OCI-LY1 (cell line): Measurements from ENCODE around the gene ZNF74.
"Not testable (repeated sequence)": the region's sequence is repeated elsewhere in the genome, so short reads cannot be mapped to it uniquely, and the experiment has no call there.

Experiments
- H2AFZ ChIP-seq: fragments of 200-600 bp; sonication (generic), shearing (Covaris generic); 2 replicates; pipeline ENCODE4 v1.6.0; 2014; ENCODE audit warnings: antibody characterized with exemption, mild to moderate bottlenecking, low read length
- H3F3A ChIP-seq: fragments of 200-600 bp; sonication (generic), shearing (Covaris generic); 2 replicates; pipeline ENCODE4 v1.6.0; 2014; ENCODE audit warnings: mild to moderate bottlenecking, antibody characterized with exemption, low read length, moderate library complexity; ENCODE audit not compliant: insufficient read depth
- H3K27ac ChIP-seq: fragments of 200-600 bp; sonication (generic); 2 replicates; pipeline ENCODE4 v1.5.1; 2014; ENCODE audit warnings: low read length, mixed run types, mild to moderate bottlenecking, low read depth; ENCODE audit not compliant: poor library complexity, severe bottlenecking
- H3K27me3 ChIP-seq: fragments of 200-600 bp; sonication (generic); 2 replicates; pipeline ENCODE4 v1.6.0; 2014; ENCODE audit warnings: antibody characterized with exemption, mild to moderate bottlenecking, low read length, moderate library complexity; ENCODE audit not compliant: insufficient read depth
- H3K36me3 ChIP-seq: fragments of 200-600 bp; sonication (generic); 2 replicates; pipeline ENCODE4 v1.6.1; 2014; ENCODE audit warnings: mild to moderate bottlenecking, antibody characterized with exemption, low read length, moderate library complexity, mixed read lengths; ENCODE audit not compliant: insufficient read depth
- H3K4me1 ChIP-seq: fragments of 200-600 bp; sonication (generic); 2 replicates; pipeline ENCODE4 v1.5.1; 2014; ENCODE audit warnings: mild to moderate bottlenecking, low read length, moderate library complexity; ENCODE audit not compliant: insufficient read depth, severe bottlenecking
- H3K4me2 ChIP-seq: fragments of 200-600 bp; sonication (generic), shearing (Covaris generic); 2 replicates; pipeline ENCODE4 v1.6.1; 2014; ENCODE audit warnings: low read length
- H3K4me3 ChIP-seq: fragments of 200-600 bp; sonication (generic); 2 replicates; pipeline ENCODE4 v1.5.1; 2014; ENCODE audit warnings: low read length, low read depth, mild to moderate bottlenecking, mixed read lengths; ENCODE audit not compliant: poor library complexity, severe bottlenecking
- H3K79me2 ChIP-seq: fragments of 200-600 bp; shearing (Covaris generic); 2 replicates; pipeline ENCODE4 v1.6.1; 2016; ENCODE audit warnings: mixed run types, low read length, mixed read lengths; ENCODE audit not compliant: insufficient read depth
- H3K9ac ChIP-seq: fragments of 200-600 bp; sonication (generic), shearing (Covaris generic); 2 replicates; pipeline ENCODE4 v1.6.1; 2014; ENCODE audit warnings: mild to moderate bottlenecking, low read length, mixed read lengths
- H3K9me2 ChIP-seq: fragments of 200-600 bp; sonication (generic), shearing (Covaris generic); 2 replicates; pipeline ENCODE4 v1.6.1; 2014; ENCODE audit warnings: low read depth, mild to moderate bottlenecking, low read length, mixed read lengths
- H3K9me3 ChIP-seq: fragments of 200-600 bp; shearing (Covaris generic); 2 replicates; pipeline ENCODE4 v1.6.1; 2014; ENCODE audit warnings: low read length, mixed read lengths
- H4K20me1 ChIP-seq: fragments of 200-600 bp; sonication (generic), shearing (Covaris generic); 2 replicates; pipeline ENCODE4 v1.6.0; 2016; ENCODE audit warnings: mild to moderate bottlenecking, low read length; ENCODE audit not compliant: insufficient read depth
- CTCF ChIP-seq: fragments of 200-600 bp; sonication (generic), shearing (Covaris generic); IDR thresholded peaks from 2 replicates; pipeline ENCODE4 v1.5.1; 2017; ENCODE audit warnings: mild to moderate bottlenecking, antibody characterized with exemption, low read length, moderate library complexity, mixed read lengths
- EZH2 ChIP-seq: fragments of 200-600 bp; sonication (generic), shearing (Covaris generic); IDR thresholded peaks from 2 replicates; pipeline ENCODE4 v1.8.0; 2017; ENCODE audit warnings: borderline replicate concordance, mixed run types, mild to moderate bottlenecking, antibody characterized with exemption, low read length, moderate library complexity, mixed read lengths

The ZNF74 gene

DNA sequence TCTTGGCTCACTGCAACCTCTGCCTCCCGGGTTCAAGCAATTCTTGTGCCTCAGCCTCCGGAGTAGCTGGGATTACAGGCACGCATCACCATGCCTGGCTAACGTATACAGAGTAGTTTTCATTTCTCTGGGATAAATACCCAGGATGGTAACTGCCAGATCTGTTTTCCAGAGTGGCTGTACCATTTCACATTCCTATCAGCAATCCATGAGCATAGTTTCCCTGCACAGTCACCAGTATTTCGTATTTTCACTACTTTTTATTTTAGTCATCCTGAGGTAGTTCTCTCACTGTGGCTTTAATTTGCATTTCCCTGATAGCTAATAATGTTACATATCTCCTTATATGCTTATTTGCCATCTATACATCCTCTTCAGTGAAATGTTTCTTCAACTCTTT is 54.7 kb downstream of the ZNF74 start:
- H3K4me3 ChIP-seq: no peak overlapping the region
- no peak overlapping the region for H2AFZ ChIP-seq
- no peaks in the 10 kb centered on the region for H3K4me1 ChIP-seq
- H3F3A ChIP-seq: no peaks in the 10 kb centered on the region
- H3K9me3 ChIP-seq: no peaks in the 10 kb centered on the region
- H3K4me2 ChIP-seq: no peak overlapping the region
- H3K27me3 ChIP-seq: no peaks in the 10 kb centered on the region
- H3K36me3 ChIP-seq: peaks cover 7% of the 10 kb centered on the region; the same call in 1 of the 2 replicates
- no peaks in the 10 kb centered on the region for H3K79me2 ChIP-seq
- H4K20me1 ChIP-seq: no peaks in the 10 kb centered on the region
- no peaks in the 10 kb centered on the region for H3K9me2 ChIP-seq
- no peak overlapping the region for H3K9ac ChIP-seq
- TF ChIP-seq EZH2: no peak
- no peak for TF ChIP-seq CTCF
- H3K27ac ChIP-seq: no peak overlapping the region

- Histone ChIP-seq H3K4me3 (no peak overlapping the region), H3K4me2 (no peak overlapping the region), H3K79me2 (no peaks in the 10 kb centered on the region), H3K9ac (no peak overlapping the region), H3K9me3 (no peaks in the 10 kb centered on the region), H3K36me3 (peaks cover 7% of the 10 kb centered on the region; the same call in 1 of the 2 replicates), H3F3A (no peaks in the 10 kb centered on the region), H3K4me1 (no peaks in the 10 kb centered on the region), H2AFZ (no peak overlapping the region), H3K27ac (no peak overlapping the region), H4K20me1 (no peaks in the 10 kb centered on the region), H3K27me3 (no peaks in the 10 kb centered on the region), H3K9me2 (no peaks in the 10 kb centered on the region)
- TF ChIP-seq EZH2 (no peak), CTCF (no peak)
Measured at GRCh38 chr22:20449819-20450550, 56.0 kb downstream of the ZNF74 start.

GRCh38 chr22:20450551-20450906 is 56.6 kb downstream of the ZNF74 start:
- Histone ChIP-seq H4K20me1 (no peaks in the 10 kb centered on the region), H3K27ac (no peak overlapping the region), H3F3A (no peaks in the 10 kb centered on the region), H3K36me3 (peaks cover 7% of the 10 kb centered on the region; the same call in 1 of the 2 replicates), H3K4me1 (no peaks in the 10 kb centered on the region), H3K27me3 (no peaks in the 10 kb centered on the region), H3K9ac (no peak overlapping the region), H2AFZ (no peak overlapping the region), H3K4me3 (no peak overlapping the region), H3K9me2 (no peaks in the 10 kb centered on the region), H3K79me2 (no peaks in the 10 kb centered on the region), H3K9me3 (no peaks in the 10 kb centered on the region), H3K4me2 (no peak overlapping the region)
- TF ChIP-seq CTCF: no peak
- no peak for TF ChIP-seq EZH2

DNA sequence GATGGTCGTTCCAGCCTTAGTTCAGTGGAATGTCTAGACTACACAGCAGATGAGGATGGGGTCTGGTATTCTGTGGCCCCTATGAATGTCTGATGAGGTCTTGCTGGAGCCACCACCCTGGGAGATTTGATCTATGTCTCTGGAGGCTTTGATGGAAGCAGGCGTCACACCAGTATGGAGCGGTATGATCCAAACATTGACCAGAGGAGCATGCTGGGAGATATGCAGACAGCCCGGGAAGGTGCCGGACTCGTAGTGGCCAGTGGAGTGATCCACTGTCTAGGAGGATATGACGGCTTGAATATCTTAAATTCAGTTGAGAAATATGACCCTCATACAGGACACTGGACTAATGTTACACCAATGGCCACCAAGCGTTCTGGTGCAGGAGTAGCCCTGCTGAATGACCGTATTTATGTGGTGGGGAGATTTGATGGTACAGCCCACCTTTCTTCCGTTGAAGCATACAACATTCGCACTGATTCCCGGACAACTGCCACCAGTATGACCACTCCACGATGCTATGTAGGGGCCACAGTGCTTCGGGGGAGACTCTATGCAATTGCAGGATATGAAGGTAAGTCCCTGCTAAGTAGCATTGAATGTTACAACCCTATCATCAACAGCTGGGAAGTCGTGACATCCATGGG is 57.3 kb downstream of the ZNF74 start:
- not testable (repeated sequence) for H3K27me3 ChIP-seq, H3K79me2 ChIP-seq, H3K9ac ChIP-seq, H3K4me1 ChIP-seq, H3K4me3 ChIP-seq, H3K36me3 ChIP-seq, H3K27ac ChIP-seq, H4K20me1 ChIP-seq, H3K4me2 ChIP-seq, H3K9me3 ChIP-seq, H3F3A ChIP-seq, H2AFZ ChIP-seq, H3K9me2 ChIP-seq
